ENCODE results near the gene HCN4.

GRCh38 chr15:73375012-73375411 lies 6.3 kb upstream of the HCN4 start:
- no peak for TF ChIP-seq CTCF (IDR thresholded peaks at IDR 0.05)
- no peak for TF ChIP-seq POLR2A (IDR thresholded peaks at IDR 0.05)
